Superior temporal gyrus (tissue), 1 donor: ENCODE measurements around the gene SPDYE2B.
"Not testable (repeated sequence)": the region's sequence is repeated elsewhere in the genome, so short reads cannot be mapped to it uniquely, and the experiment has no call there.

ENCODE experiments used
- DNase-seq: peaks from one replicate; pipeline ENCODE4 v3.0.0-alpha.2; 2016; ENCODE audit errors: extremely low spot score

Gene SPDYE2B

DNA sequence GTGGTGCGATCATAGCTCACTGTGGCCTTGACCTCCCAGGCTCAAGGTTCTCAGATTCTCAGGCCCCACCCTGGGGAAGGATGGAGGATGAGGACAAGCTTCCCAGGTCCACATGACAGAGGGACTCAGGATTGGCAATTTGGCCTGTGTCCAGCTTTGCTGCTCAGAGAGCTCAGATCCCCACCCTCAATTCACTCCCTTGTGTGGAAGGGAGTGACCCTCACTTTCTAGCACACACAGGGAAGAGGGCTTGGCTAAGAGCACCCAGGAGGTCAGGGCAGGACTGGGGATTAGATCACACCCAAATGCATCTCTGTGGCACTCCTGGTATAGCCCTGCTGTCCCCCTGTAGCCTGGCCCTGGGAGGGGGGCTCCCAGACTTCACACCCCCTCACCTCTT, 6.7 kb upstream of the SPDYE2B start:
- not testable (repeated sequence) for DNase-seq

DNA sequence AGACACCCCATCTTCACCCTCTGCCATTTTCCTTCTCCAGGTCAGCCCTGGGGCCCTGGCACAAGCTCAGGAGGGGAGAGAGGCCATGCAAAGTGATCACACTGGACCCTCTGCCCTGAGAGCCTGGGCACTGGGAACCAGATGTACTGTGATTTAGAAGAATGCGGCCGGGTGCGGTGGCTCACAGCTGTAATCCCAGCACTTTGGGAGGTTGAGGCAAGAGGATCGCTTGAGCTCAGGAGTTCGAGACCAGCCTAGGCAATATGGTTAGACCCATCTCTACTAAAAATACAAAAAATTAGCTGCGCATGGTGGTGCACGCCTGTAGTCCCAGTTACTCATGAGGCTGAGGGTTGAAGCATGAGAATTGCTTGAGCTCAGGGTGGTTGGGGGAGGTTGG, 2.3 kb upstream of the SPDYE2B start:
- not testable (repeated sequence) for DNase-seq

DNA sequence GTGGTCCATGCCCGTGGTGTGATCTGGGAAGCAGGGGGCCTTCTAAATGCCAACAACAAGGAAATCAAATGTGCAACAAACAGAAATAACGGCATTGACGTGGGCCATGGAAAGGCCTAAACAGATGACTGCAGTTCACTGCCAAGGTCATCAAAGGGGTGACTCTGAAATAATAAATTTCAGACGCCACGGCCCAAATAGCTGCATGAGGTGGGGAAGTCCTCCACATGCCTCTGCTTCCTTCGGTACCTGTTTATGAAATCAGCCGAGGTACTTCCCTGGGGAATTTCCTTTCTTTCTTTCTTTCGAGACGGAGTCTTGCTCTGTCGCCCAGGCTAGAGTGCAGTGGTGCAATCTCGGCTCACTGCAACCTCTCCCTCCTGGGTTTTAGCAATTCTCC, 14.6 kb downstream of the SPDYE2B start:
- DNase-seq: not testable (repeated sequence)

DNA sequence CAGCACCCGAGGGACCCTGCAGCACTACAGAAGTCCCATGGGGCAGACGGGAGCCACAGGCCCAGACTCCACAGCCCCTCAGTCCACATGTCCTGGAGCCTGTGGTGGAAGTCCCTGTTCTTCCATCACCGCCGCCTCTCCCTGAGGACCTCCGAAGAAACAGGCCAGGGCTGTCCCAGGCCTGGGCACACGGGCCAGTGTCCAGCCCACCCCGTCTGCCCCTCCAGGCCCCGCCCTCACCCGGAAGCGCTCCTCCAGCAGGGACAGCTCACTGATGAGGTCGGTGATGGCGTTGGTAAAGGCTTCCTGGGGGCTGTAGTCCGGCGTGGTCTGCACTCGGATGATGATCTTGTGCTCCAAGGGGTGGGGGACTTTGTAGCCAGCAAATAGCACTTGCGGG, 16.7 kb downstream of the SPDYE2B start:
- not testable (repeated sequence) for DNase-seq

DNA sequence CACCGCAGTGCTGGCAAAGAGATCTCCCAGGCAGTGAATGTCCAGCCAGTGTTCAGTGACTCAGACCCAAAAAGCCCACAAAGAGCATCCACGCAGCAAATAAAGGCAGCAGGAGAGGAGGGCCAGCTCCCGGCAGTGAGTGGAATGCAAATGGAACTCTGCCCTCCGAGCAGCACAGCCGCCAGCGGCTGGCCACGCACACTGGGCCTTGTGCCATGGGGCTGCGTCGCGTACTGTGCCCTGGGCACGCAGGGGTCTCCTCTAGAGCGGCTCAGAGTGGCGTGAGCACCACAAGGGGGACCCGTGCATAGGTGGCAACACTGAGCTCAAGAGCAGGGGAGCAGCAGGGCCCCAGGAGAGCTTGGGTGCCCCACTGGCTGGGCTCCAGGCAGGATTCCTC, 17.4 kb downstream of the SPDYE2B start:
- DNase-seq: not testable (repeated sequence)

DNA sequence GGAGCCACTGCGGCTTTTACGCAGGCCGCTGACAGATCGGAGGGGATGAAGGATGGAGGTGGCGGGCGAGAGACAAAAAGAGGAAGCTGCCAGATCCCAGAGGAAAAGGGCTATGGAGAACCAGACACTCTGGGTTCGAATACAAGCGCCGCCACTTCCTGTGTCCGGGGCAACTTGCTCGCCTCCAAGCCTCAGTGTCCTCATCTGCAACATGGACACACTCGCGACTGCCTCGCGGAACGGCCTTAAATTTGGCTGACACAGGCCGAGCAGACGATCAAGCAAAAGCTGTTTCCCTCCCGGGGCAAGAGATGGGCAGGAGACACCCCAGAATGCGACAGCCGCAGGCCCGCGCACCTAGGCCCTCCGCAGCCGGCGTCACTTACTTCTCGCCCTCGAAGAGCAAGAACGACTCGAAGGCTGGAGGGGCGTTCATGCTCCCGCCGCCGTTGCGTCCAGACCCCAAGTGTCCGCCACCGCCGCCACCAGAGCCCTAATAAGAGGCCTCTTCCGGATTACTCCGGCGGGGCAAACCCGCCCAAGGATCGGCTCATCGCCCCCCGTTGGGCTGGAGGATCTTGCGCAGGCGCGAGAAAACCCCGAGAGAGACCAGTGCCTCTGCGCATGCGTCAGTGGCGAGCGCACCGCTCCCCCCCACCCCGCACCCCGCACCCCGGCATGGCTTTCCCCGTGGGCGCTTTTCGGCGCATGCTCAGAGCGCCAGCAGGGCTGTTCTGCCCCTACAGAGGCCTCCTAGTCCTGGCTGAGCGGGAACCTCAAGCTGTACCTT, 21.2 kb downstream of the SPDYE2B start, which contains the start of gene POLR2J2:
Gene POLR2J2 (minus strand): TSS at position 498 of the 790 bp plus-strand sequence. CDS start 62 bp downstream, at position 436.
- not testable (repeated sequence) for DNase-seq

DNA sequence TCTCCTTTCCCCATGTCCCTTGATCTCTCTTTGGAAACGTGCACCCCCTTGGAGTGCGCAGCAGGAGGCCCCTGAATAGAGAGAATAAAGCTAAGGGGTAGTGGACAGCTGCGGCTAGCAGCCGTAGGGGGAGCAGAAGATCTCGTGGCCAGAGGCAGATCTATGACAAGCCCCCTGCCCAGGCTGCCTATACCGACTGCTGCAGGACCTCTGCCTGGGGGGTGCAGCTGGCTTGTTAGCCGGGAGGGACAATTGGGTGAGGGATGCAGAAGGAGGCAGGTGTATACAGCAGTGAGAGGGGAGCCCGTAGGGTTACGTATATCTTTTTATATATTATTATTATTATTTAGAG, 21.8 kb downstream of the SPDYE2B start:
- not testable (repeated sequence) for DNase-seq

DNA sequence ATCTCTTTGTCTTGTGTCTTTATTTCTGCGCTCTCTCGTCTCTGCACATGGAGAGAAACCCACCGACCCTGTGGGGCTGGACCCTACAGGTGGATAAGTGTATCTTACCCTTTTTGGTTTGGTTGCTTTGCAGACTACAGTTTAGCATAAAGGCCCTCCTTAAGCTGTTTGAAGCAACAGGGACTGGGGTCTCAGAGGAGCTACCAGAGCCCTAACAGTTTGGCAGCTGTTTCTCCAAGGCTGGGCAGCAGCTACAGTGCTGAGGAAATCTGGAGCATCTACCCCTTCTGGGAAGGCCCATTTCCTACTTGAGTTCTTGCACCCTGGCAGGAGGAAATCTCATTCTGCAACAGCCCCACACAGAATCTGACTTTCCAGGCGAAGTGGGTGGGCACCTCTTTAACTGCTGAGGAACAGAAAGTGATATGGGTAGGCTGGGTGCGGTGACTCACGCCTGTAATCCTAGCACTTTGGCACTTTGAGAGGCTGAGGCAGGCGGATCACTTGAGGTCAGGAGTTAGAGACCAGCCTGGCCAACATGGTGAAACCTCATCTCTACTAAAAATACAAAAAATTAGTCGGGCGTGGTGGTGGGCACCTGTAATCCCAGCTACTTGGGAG, 23.4 kb downstream of the SPDYE2B start:
- not testable (repeated sequence) for DNase-seq

DNA sequence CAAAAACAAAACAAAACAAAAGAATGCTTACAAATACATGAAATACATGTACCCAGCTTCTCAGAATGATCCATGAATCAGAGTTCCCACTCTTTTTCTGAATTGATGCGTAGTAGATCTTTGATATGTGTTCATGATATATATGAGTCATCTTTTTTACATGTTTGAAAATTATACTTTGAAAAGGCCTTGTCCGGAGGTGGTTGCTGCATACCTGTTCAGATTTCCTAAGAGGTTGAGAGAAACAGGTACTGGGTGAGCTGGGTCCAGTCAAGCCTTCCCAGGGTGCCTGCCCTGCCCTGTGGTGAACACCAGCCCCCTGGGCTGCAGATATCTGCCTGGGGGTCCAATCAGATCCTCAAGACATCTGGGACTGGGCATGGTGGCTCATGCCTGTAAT, 25.4 kb downstream of the SPDYE2B start:
- DNase-seq: not testable (repeated sequence)

DNA sequence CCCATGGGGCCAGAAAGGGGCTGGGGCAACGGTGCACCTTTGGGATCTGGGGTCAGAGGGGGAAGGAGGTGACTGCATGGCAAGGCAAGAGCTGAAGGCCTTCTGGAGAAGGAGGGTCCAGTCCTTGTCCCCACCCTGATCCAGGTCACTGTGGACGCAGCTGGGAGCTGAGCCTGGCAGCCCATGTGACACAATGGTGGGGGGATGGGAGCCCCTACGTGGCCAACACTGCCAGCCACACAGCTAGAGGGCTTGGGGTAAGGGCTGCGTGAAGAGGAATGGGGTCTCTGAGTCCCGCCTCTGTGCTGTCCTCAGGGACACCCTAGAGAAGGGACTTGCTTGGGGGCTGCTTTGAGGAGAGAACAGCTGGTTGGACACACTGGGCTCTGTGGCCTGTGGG, 30.7 kb downstream of the SPDYE2B start:
- not testable (repeated sequence) for DNase-seq

DNA sequence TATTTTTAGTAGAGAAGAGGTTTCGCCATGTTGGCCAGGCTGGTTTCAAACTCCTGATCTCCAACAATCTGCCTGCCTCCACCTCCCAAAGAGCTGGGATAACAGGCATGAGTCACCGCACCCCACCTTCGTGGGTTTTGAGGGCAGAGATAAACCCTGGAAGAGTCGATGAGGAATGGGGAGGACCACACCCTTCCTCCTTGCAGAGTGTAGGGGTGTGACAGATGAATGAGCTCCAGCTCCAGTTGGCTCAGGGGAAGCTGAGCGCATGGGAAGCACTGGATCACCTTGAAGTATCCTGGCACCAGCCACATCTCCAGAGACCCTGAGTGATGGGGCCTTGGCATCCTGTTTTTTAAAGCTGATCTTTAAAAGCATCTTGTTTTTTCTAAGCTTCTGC, 32.4 kb downstream of the SPDYE2B start:
- DNase-seq: not testable (repeated sequence)

DNA sequence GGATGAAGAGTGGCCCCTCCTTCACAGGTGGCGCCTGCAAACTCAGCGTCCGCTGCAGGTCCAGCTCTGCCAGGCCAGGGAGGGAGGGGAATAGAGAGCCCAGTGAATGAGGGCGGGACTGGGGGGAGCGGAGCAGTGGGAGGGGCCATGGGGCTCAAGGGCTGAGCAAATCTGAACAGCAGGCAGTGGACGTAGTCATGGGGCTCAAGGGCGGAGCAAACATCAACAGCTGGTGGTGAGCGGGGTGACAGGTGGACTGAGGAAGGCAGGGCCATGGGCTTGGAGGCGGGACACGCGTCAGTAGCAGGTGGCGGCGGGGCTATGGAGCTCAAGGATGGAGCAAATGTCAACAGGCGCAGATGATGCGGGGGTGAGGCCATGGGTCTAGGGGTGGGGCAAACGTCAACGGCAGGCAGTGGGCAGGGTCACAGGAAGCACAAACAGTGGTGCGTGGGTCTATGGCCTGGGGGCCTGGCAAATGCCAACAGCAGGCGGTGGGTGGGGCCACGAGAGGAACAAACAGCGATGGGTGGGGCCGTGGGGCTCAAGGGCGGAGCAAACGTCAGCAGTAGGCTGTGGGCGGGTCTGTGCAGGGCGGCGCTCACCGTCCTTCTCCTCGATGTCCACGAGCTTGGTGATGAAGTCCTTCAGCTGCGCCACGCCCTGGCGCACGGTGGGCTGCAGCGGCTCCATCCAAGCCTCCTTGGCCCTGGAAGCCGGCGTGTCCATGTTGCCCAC, 38.3 kb downstream of the SPDYE2B start:
- not testable (repeated sequence) for DNase-seq

DNA sequence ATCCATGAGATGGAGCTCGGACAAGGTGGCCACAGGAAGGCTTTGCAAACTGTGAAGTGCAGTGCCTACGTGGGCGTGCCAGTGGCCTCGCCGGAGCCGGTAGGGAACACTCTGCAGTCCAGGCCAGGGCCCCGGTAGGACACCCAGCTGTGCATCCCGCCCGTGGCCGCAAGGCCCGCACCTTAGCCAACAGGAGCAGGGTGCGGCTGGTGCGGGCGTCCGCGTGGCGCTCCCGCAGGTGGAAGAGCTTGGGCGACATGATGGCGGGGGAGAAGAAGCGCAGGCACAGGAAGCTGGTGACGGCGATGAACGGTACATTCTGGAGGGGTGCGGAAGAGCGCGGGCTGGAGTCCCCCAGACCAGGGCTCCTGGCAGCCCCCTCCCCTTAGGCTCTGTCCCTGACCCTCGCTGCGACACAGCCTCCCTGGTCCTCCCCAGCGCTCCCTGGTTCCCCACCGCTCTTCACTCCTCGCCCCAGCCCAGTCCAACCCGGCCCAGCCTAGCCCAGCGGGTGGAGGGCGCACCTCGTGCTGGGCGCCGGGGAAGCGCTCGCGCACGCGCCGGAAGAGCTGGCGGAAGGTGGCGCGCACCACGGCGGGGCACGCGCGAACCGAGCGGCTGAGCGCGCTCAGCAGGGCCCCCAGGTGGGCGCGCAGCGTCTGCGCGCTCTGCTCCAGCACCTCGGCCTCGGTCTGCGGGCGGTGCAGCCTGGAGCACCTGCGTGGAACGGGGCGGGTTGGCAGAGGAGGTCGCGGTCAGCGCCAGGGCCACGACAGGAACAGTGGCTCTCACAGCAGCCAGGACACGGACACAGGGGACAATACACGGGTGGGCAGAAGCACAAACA, 39.5 kb downstream of the SPDYE2B start:
- not testable (repeated sequence) for DNase-seq

DNA sequence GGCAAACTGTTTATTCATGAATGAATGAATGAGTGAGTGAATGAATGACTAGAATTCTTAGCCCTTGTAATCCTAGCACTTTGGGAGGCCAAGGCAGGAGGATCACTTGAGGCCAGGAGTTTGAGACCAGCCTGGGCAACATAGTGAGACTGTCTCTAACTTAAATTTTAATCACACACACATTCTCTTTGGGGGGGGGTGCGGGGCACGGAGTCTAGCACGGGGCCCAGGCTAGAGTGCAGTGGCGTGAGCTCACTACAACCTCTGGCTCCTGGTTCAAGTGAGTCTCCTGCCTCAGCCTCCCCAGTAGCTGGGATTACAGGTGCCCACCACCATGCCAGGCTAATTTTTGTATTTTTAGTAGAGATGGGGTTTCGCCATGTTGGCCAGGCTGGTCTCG, 40.5 kb downstream of the SPDYE2B start:
- DNase-seq: not testable (repeated sequence)

DNA sequence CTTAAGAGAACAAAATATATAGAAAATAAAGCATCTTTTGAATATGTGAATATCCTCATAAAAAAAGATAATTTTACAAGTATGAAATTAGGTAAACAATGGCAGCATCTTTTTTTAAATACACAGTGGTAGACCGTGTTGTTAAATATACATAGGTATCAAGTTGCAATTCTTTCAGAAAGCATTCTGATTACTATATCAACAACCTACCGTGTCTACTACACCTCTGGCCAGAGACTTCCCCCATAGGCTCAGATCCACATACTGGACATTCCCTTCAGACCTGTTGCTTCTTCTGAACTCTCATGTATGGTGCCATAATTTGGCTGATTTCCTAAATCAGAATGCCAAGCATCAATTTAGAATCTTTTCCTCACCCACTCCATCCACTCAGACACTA, 43.9 kb downstream of the SPDYE2B start:
- DNase-seq: not testable (repeated sequence)

DNA sequence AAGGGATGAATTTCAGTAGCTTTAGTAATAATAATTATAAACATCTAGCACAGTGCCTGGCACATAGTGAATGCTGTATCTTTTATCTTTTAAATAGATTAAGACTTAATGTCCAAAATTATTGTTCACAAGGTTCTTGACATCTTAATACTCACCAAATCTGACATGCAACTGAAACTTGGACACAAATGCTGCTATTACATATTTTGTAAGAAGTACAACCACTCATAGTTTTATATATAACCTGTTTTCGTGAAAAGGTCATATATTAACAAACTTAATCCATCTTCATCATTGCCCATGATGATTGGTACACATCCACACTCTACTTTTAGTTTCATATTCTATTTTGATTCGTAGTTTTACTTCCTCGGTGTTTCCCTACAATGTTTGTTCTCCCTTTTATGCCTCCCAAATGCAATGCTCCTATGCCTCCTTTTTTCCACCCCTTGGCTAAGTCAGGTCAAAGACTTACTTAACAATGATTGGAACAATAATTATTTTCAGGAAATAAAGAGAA, 45.0 kb downstream of the SPDYE2B start:
- not testable (repeated sequence) for DNase-seq

DNA sequence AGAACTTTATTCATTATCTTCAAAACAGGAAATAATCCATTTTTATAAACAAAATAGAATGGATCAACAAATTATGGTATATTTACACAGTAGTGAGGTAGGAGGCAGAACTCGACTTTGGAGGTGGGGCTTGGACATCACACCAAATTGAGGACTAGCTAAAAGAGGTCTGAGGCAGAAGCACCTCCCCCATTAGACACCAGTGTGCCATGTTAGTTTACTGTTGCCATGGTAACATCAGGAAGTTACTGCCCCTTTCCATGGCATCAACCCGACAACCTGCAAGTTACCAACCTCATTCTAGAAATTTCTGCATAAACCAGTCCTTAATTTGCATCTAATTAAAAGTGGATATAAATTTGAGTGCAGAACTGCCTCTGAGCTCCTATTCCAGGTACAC, 45.9 kb downstream of the SPDYE2B start:
- not testable (repeated sequence) for DNase-seq

DNA sequence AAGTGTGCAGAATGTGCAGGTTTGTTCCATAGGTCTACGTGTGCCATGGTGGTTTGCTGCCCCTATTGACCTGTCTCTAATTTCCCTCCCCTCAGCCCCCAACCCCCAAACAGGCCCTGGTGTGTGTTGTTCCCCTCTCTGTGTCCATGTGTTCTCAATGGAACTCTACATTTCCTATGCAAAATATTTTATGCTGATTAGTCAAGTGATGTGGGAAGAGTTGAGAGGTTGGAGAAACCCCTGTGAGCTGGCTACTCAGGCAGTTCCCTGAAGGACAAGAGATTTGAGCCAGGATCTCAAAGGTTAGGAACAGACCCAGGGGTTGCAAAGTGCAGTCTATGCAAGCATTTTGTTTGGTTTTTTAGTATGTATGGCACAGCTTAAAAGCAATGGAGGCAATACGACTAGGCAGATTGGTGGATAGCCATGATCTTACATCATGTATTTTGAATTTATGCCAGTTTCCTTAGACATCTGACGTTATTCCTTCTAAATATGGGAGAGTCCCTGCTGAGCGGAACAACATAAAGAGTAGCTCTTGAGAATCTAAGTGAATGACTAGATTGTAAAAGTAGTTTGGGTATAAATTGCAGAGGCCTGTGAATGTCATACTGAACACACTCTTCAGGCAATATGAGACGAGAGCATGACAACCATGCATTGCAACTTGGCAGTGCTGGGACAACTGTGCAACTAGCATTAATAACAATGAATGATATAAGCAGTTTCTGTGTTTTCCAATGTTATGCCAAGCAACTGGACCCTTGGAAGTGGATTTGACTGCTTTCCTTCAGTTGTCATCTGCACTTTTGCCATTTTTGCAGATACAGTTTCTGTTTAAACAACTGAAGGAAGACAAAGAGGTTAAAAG, 47.8 kb downstream of the SPDYE2B start:
- not testable (repeated sequence) for DNase-seq

DNA sequence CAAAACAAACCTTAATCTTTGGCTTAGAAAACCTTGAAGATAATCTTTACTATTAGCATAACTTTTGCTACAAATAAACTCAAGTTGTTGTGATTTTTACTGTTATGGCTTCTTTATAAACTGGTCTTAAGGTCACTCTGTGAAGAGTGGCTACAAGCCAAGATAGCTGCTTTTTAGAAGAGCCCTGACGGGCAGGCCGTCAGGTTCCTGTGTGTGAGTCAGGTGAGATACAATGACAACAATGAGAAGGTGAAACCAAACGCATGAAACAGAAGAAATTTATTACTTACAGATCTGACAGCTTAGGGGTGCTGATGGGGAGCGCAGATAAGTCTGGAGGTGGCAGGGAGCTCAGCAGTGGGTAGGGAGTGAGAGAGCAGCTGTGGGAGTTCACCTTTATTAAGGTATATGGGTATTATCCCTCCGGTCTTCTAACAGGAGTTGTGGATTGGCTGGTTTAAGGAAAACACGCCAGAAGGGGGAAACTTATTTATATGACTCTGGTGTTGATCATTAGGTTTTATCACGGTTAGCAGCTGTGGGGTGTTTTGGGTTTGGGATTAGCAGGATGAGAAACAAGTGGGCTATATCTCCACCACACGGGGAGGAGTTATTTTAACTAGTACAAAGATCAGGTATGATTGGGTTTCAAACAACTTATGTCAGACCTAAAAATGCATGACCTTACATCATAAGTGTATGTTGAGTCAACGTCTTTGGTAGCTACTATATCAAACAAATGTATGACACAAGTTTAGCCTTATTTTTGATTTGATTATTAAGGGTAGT, 49.0 kb downstream of the SPDYE2B start:
- not testable (repeated sequence) for DNase-seq
